ENCODE measurements around the gene OR2AG2.

GRCh38 chr11:6742260-6742659 is 29.5 kb downstream of the OR2AG2 start:
- TF ChIP-seq CTCF (IDR thresholded peaks at IDR 0.05) (no peak), POLR2A (IDR thresholded peaks at IDR 0.05) (no peak), POLR2AphosphoS5 (IDR thresholded peaks at IDR 0.05) (no peak), EP300 (IDR thresholded peaks at IDR 0.05) (no peak)

Measured in stomach (tissue), 4 donors.